HG03460 (cell line): ENCODE data around the gene PEX16.

Experiments used
- ATAC-seq: cut with Tn5 transposase; IDR thresholded peaks from one replicate; pipeline ENCODE4 v1.9.1; 2021; ENCODE audit not compliant: unreplicated experiment

Gene PEX16

GRCh38 chr11:45917623-45918330, at the start of gene PEX16:
Gene PEX16, minus strand, starts transcription at chr11:45917877. Its CDS starts 66 bp downstream, at chr11:45917811.
- ATAC-seq, result peak; percentile 86

GRCh38 chr11:45964911-45965389, 47.3 kb upstream of the PEX16 start:
- ATAC-seq, result peak; percentile 76

DNA sequence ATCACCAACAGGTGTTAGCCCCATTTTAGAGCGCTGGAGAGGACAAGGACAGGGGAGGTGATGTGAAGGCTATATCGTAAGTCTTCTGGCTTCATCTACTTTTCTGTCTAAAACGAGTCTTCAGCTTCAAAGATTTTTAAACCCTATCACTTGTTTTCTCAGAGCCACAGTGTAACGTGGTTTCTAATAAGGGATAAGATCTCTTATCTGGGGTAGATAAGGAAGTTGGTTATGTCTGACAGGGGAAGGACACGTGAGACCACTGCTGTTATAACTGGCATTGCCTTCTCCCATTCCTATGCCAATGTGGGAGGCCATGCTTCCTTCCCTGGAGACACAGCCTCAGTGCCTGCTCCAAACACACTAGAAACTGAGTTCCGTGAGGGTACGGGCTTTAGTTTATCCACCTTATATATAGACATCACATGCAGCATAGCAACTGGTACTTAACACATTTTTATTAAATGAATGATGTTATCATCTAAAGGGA, 44.1 kb upstream of the PEX16 start:
- ATAC-seq, result no peak

DNA sequence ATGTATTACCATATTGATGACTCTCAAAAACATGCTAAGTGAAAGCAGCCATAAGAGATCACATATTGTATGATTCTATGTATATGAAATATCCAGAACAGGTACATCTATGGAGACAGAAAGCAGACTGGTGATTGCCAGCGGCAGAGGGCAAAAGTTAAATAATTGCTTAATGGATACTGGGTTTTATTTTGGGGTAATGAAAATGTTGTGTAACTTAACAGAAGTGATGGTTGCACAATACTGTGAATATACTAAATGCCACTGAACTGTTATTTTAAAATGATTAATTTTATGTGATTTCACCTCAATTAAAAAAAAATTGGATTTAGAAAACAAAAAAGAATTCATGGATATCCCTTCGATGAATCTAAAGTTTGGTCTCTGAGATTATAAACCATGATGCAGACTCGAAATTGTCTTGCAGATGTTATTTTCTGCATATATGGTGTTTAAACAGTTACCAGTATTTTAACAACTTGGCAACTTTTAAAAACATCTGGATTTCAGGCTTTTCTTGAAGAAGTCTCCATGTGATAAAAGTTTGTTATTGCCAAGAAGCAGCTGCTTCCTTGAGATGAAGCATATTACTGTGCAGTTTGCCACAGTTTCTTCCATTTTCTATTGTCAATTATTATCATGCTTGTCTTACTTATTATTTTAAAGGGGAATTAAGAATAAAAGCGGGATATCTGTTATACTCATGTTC, 42.9 kb upstream of the PEX16 start:
- ATAC-seq, result no peak

GRCh38 chr11:45959851-45960250, 42.2 kb upstream of the PEX16 start:
- no peak for ATAC-seq

DNA sequence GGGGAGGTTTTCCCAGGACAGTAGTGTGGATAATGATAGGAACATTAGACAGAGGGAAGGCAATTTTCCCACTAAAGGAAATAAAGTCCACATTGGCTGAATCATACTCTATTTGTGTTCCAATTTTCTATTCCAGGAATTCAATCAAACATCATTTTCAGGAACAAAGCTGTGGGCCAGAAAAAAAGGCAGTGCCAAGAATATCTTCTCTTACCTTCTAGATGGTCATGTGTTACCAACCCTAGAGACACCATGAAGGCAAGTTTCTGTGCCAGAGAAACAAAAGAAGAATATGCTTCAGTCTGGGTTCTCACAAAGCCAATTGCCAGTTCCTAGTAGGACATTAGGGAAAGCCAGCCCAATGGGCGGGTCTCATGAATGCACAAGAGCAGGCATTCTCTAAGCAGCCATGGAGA, 32.3 kb upstream of the PEX16 start:
- no peak for ATAC-seq

- ATAC-seq, result no peak
Observed at GRCh38 chr11:45948356-45948755, 30.7 kb upstream of the PEX16 start.

GRCh38 chr11:45947885-45948284, 30.2 kb upstream of the PEX16 start:
- ATAC-seq, result no peak

DNA sequence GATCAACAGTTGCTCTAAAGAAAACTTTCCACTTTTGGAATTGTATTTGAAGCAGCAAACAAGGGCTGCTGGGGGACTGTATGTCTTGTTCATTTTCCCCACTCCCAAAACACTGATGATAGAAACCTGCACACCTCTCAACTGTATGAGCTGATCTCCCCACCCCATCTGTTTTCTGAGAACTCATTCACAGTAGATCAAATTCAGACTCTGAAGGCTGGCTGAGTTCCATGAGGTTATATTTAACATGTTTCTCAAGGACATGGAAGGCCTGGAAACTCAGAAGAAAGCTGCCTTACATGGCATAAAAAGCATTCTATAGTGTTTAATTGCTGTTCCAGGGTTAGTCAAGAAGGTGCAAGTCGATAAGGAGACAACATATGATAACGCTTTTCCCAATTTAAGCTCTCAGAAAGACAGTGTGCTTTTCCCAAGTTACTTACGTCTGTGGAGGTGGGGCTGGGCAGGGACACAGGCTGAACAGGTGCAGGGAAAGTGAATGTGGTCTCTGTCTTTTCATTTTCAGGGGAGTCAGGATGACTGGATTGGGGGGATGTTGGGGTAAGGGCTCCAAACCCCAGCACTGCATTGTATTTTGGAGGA, 27.8 kb upstream of the PEX16 start:
- ATAC-seq, result no peak

DNA sequence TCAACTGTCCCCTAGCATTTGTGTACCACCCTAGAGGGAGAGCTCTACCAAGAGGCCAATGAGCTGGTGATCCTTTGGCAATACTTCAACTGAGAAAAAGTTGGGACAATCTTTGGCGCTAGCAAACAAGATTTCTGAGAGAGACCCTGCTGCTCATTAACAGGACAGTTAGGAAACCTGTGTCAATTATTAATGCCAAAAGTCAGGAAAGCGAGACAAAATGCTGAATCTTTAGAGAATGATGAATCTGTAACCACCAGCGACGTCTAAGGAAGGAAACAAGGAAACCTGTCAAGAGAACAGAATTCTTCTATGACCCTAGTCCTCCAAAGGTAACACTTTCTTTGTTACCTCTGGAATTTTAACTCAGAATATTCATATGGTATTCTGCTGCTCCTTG, 24.7 kb upstream of the PEX16 start:
- no peak for ATAC-seq

GRCh38 chr11:45941285-45941684, 23.6 kb upstream of the PEX16 start:
- no peak for ATAC-seq

- no peak for ATAC-seq
Observed at GRCh38 chr11:45939836-45940235, 22.2 kb upstream of the PEX16 start.

- no peak for ATAC-seq
Observed at GRCh38 chr11:45937916-45938315, 20.2 kb upstream of the PEX16 start.

GRCh38 chr11:45936511-45937054, 18.9 kb upstream of the PEX16 start:
- ATAC-seq, result no peak

DNA sequence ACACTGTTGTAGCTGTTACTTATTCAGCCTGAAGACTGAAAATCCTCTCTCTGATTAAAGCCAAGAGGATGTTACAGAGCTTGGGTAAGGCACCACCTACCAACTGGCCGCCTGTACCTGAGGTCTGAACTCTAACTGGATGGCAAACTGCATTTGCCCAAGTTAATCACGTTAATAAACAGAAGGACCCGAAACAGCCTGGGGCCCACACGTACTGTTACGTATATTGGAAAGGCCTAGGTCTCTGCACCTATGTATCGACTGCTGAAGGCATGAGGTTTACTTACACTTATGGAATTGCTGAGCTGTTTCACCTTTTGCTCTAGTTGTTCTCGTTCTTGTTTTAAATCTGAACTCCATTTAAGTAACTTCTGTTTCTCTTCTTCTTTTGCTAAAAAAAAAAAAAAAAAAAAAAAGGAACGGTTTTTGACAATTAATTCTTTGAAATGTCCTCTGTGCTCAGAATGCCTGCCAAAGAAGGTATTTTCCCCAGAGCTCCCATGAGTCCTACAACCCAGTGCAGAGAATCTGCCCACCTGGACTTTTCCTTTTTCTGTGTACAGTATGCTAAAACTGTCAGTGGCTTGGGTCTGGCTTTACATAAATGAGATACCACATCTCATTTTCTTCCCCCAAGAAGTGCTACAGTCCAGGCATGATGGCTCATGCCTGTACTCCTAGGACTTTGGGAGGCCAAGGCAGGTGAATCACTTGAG, 17.8 kb upstream of the PEX16 start:
- no peak for ATAC-seq

DNA sequence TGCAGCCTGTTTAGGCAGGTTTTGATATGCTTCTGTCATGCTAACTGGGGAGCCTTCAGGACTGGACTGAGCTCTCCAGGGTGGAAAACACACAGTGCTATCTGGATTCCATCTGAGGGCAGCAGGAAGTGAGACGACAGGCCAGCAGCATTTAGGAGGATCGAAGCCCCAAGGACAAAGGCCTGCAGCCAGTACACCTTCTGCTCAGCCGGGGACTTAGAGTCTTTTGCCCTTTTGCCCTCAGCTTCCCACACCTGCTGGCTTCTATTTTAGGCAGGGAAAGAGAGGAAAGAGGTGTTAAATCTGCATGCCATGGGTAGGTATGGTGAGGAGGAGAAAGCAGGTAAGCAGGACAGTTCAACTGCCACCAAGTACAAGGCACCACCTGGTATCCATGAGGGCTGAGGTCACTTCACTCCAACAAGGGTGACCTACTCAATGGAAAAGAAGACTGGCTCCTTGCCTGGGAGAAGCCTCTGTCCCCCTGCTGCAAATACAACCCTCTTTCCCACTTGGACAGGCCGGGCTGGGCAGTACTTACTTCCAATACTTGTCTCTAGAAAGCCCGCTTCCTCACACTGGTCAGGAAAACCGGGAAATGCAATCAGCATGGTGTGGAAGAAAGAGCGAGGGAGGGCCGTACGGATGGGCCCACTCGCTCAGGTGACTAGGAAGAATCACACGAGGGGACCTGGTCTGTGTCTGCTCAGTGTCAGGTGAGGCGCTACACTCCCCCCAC, 17.1 kb upstream of the PEX16 start:
- ATAC-seq, result no peak

- ATAC-seq, result no peak
Observed at GRCh38 chr11:45933846-45934579, 16.3 kb upstream of the PEX16 start.

- no peak for ATAC-seq
Observed at GRCh38 chr11:45933131-45933831, 15.6 kb upstream of the PEX16 start.

- no peak for ATAC-seq
Observed at GRCh38 chr11:45932217-45932616, 14.5 kb upstream of the PEX16 start.
